ENCODE measurements around the gene CCDC117.

Gene CCDC117

DNA sequence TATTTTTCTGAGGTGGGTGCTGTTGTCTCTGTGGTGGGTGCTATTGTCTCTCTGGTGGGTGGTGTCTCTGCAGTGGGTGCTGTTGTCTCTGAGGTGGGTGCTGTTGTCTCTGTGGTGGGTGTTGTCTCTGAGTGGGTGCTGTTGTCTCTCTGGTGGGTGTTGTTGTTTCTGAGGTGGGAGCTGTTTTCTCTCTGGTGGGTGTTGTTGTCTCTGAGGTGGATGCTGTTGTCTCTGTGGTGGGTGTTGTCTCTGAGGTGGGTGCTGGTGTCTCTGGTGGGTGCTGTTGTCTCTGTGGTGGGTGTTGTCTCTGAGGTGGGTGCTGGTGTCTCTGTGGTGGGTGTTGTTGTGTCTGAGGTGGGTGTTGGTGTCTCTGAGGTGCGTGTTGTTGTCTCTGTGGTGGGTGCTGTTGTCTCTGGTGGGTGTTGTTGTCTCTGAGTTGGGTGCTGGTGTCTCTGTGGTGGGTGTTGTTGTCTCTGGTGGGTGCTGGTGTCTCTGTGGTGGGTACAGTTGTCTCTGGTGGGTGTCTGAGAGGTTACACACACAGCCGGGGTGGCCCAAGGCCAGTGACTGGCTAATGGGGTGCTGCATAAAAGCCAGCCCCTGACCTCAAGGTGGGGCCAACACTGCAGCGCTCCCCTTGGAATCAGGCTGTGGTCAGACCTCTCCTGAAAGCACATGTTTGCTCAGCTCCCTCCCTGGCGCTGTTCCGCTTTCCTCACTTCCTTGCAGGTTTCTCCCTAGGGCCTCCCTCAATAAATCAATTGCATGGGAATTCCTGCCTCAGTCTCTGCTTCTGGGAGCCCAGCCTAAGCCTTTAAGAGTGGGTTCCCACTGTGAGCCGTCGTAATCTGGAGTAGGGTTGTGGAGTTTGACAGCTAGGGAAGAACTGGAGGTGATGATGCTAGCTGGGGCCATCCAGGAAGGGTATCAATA lies 58.9 kb downstream of the CCDC117 start:
- no peak for DNase-seq

DNA sequence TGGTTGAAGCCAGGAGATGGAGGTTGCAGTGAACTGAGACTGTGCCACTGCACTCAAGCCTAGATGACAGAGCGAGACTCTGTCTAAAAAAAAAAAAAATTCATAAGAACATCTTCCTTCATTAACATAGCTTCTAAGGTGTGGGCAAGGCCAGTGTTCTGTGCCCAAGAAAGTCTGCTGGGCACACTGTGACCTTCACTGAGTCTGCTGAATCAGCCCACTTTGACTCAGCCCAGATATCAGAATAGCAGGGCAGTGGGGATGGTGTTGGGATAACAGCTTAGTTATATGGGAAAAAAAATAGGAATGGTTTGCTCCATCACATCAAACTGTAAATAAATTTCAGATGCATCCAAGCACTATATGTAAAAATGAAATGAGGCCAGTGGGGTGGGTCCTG lies 60.2 kb downstream of the CCDC117 start:
- DNase-seq, result no peak

DNA sequence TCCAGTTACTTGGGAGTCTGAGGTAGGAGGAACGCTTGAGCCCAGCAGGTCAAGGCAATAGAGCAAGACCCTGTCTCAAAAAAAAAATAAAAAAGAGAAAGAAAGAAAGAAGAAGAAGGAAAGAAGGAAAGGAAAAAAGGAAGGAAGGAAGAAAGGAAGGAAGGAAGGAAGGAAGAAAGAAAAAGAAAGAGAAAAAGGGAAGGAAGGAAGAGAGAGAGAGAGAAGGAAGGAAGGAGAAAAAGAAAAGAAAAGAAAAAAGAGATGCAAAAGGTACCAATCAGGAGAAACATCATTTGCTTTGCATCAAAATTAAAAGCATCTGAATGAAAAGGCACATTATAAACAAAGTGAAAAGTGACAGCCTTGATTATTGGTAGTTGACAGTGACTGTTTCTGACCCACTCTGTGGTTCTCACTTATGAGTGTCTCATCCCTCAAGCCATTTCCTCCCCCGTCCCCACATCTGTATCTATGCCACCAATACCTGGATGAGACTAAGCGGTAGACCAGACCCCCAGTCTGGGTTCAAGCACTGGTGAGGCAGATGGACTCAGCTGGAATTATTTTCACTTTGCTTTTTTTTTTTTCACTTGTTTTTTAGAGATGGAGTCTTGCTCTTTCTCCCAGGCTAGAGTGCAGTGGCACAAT lies 60.9 kb downstream of the CCDC117 start:
- DNase-seq, result no peak

DNA sequence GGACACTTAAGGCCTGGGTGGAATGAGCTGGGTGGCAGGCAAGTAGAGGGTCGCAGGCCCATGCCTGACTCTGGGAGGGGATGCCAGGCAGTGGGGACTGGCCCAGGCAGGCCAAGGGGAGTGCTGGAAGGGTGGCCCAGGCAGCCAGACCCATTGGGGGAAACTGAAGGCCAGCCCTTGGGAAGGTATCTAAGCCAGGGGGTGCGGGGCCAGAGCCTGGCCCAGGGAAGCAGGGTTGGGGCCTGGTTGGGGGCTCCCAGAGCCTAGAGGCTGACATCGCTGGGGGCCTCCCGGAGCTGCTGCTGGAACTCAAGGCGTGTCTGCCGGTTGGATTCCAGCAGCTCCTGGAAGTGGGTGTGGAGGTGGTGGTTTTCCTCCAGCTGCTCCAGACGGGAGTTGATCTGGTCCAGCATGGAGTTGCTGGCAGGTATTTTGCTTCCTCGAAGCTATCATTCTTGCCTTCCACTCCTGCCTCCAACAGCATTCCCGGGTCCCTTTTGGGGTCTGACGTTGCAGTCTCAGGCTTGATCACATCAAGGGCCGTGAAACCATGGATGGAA lies 63.2 kb downstream of the CCDC117 start:
- no peak for DNase-seq

DNA sequence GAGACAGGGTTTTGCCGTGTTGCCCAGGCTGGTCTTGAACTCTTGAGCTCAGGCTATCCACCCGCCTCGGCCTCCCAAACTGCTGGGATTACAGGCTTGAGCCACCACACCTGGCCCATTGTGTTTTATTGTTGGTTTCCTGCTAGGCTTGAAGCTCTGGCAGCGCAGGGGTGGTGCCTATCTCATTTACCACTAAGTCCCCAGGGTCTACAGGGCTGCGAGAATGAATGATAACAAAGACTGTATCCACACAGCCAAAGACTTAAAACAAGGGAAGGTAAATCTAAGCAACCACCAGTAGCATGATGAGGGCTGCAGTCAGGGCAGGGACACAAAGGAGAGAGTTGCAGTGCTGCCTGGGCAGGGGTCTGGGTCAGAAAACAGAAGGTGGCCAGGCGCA lies 65.1 kb downstream of the CCDC117 start:
- DNase-seq, result no peak
